ENCODE data around the gene COL4A2.

Gene COL4A2

GRCh38 chr13:110463871-110464510 lies 156.9 kb downstream of the COL4A2 start:
- DNase-seq (ENCODE audit: low spot score): no peak
- no peak for TF ChIP-seq CTCF (IDR thresholded peaks at IDR 0.05)
- H3K4me3 ChIP-seq: no peak overlapping the region
- peak overlapping the region in 1 of 2 donors; percentile 12 for H3K27ac ChIP-seq

- Histone ChIP-seq H3K27ac (peak overlapping the region in 1 of 2 donors; percentile 12), H3K4me3 (no peak overlapping the region)
- DNase-seq (ENCODE audit: low spot score): no peak
- TF ChIP-seq CTCF (IDR thresholded peaks at IDR 0.05): no peak
Observed at GRCh38 chr13:110464556-110465333, 157.7 kb downstream of the COL4A2 start.

GRCh38 chr13:110465696-110466095 lies 158.6 kb downstream of the COL4A2 start:
- no peak overlapping the region for H3K4me3 ChIP-seq
- no peak for TF ChIP-seq CTCF (IDR thresholded peaks at IDR 0.05)
- DNase-seq (ENCODE audit: low spot score): no peak
- no peak overlapping the region for H3K27ac ChIP-seq

- no peak for TF ChIP-seq CTCF (IDR thresholded peaks at IDR 0.05)
- Histone ChIP-seq H3K4me3 (no peak overlapping the region), H3K27ac (no peak overlapping the region)
- DNase-seq (ENCODE audit: low spot score): no peak
Observed at GRCh38 chr13:110466266-110466915, 159.3 kb downstream of the COL4A2 start.

- Histone ChIP-seq H3K4me3 (no peak overlapping the region), H3K27ac (no peak overlapping the region)
- no peak for TF ChIP-seq CTCF (IDR thresholded peaks at IDR 0.05)
- DNase-seq (ENCODE audit: low spot score): no peak
Observed at GRCh38 chr13:110467516-110468110, 160.5 kb downstream of the COL4A2 start.

- DNase-seq (ENCODE audit: low spot score): no peak
- H3K27ac ChIP-seq: no peak overlapping the region
- no peak overlapping the region for H3K4me3 ChIP-seq
- no peak for TF ChIP-seq CTCF (IDR thresholded peaks at IDR 0.05)
Observed at GRCh38 chr13:110468986-110469495, 162.0 kb downstream of the COL4A2 start.

Measured in coronary artery (tissue), 2 donors.